GM18502 (cell line): ENCODE measurements around the gene CLSTN3.

Experiments
- ATAC-seq: cut with Tn5 transposase; IDR thresholded peaks from one replicate; pipeline ENCODE4 v1.9.1; 2021; ENCODE audit warnings: mild to moderate bottlenecking; ENCODE audit not compliant: unreplicated experiment, poor library complexity

Gene CLSTN3

DNA sequence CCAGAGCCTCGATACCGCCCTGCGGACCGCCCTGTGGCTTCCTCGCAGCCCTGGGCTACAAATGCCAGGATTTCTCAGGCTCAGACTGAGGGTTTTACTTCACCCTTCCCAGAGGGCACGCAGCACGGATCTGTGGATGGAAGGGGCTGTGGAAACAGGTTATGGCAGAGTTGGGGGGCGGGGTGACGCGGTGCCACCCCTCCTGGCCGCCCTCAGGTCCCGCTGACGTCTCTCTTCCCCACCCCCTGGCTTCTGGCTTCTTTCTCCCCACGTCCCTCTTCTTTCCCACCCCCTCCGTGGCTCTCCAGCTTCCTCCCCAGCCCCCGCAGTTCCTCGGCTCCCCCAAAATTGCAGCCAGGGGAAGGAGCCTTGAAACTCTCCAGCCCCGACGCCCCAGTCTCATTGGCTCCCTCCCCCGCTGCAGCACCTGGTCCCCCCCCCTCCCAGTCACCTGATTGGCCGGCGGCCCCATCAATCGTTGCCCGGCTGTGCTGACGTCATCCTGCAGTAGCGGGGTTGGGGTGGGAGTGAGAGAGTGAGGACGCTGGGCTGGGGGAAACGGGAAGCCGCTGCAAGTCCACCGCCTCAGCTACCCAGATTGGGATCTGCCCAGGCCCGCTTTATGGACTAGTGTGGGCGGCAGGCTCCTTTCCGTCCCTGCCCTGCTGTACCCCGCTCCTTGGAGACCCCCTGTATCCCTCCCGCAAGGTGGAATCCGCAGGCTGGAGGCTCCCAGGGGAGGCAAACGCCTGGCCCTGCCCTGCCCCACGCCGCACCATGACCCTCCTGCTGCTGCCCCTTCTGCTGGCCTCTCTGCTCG, at the start of gene CLSTN3:
CLSTN3 (plus strand) TSS at position 500 of the 820 bp plus-strand sequence; CDS start at position 778, 278 bp downstream.
- peak; percentile 76 for ATAC-seq

DNA sequence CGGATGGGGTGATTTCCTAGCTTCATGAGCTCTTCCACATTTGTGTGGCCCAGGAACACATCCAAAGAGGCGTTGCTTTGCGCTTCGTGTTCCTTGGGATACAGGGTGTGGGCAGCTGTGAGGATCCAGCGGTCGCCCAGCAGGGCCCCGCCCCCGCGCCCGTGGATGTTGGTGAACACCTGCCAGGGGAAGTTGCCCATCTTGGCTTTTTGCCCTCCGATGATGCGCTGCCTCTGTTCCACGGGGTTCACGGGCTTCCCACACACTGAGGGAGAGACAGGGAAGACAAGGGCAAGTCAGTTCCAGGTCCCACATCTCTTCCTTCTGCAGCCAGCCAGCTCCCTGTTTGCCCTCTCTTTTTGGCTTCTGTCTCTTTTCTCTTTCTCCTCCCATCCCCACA, 49.1 kb upstream of the CLSTN3 start:
- no peak for ATAC-seq

DNA sequence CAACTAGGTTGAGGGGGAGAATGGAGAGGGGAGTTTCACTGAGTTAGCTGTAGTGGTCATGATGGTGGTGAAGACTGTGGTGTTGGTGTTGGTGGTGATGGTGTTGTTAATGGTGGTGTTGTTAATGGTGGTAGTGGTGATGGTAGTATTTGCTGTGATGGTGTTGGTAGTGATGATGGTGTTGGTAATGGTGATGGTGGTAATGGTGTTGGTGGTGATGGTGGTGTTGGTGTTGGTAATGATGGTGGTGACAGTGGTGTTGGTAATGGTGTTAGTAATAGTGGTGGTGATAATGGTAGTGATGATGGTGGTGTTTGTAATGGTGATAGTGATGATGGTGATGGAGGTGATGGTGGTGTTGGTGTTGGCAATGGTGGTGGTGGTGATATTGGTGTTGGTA, 47.0 kb upstream of the CLSTN3 start:
- ATAC-seq, result no peak

DNA sequence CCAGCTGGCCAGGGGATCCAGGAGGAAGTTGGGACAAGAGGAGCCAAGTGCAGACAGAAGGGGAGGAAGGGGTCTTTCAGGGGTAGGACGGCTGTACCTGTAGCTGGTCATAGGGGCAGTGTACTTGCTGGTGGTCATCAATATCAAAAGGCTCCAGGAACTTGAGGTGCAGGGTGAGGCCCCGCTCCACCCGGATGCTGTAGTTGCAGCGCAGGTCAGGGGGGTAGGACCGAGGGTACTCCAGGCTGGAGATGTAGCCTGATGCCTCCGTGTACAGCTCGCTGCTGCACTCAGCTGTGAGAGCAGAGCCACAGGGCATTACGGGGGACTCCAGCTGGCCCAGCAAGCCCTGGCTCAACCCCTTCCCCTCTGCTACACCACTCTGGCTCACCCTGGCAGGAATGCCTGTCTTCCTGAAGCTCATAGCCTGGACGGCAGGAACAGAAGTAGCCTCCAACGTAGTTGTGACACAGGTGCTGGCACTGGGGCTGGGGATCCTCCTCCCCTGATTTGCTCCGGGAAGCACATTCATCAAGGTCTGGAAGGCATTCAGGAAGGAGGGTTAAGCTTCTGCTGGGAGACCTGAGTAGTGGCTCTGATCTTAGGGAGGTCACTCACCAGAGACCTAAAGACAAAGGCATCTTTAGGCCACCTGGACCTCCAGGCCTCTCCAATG, 40.8 kb upstream of the CLSTN3 start:
- ATAC-seq, result no peak

DNA sequence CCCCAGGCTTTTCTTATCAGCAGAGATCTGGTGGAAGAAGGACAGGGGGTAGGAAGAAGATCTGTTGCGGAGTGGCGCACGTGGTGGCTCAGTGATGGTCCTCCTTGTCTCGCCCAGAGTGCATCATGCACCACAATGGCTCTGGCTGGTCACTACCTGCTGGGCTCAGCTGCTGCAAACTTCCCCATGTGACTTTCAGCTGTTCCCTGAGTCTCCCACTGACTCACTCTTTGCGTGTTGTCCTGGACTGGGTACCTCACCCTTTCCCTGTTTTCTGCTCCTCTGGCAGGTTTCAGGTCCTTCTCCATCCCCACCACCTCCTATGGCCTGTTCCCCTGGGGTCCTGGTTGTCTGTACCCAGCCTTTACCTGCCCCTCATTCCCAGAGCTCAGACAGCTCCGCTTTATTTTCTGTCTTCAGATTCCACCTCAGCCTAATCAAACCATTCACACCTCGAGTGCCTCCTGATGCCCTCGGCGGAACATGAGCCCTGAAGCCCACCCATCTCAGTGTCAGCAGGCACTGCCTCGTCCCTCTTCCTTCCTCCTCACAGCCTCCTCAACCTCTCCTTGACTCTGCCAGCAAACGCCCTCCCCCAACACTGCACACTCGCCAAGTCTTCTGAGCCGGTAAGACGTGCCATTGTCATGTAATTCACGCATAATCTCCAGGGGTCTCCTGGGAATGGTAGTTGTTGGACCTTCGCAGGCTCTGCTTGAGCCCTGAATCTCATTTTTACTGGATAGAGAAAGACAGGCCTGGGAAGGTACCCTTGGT, 39.8 kb upstream of the CLSTN3 start:
- ATAC-seq, result no peak

DNA sequence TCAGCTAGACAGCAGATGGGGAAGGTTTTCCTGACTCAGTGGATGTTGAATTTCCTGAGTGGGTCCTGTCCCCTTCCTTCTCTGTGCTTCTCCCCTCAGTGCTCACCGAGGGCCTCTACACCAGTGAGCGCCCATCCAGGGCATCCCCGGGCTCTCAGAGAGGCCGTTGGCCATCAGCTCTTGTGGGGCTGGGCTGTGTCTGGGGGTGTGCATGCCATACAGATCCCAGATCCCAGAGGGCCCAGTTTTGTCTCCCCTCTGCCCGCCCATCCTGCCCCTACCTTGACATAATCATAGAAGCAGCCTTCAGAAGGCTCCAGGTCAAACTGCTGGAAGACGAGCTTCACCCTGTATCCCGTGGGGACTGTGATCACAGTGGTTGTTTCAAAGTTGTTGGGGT, 39.0 kb upstream of the CLSTN3 start:
- no peak for ATAC-seq

DNA sequence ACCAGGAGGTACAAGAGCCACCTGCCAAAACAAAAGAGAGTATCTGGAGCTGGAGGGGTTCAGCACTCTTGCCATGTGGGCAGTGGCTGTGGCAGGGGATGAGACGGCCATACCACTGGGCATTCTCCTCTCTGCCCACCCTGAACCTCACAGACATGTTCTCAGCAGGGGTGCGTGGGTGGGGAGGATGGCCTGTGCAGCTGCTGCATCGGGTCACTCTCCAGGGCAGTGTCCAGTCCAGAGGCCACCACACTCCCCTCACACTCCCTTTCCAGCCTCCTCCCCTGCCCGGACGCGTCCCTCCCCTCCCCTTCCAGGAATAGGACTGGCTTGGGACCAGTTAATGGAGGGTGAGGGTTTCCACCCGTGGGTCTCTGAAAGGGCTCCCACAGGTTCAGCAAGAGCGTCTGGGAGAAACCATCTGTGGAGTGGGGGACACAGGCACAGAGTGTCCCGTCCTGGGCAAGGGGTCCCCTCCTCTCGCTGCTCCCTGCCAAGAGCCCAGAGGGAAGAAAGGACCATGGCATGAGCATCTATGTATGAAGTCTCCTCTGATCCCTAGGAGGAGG, 38.4 kb upstream of the CLSTN3 start:
- ATAC-seq, result no peak

DNA sequence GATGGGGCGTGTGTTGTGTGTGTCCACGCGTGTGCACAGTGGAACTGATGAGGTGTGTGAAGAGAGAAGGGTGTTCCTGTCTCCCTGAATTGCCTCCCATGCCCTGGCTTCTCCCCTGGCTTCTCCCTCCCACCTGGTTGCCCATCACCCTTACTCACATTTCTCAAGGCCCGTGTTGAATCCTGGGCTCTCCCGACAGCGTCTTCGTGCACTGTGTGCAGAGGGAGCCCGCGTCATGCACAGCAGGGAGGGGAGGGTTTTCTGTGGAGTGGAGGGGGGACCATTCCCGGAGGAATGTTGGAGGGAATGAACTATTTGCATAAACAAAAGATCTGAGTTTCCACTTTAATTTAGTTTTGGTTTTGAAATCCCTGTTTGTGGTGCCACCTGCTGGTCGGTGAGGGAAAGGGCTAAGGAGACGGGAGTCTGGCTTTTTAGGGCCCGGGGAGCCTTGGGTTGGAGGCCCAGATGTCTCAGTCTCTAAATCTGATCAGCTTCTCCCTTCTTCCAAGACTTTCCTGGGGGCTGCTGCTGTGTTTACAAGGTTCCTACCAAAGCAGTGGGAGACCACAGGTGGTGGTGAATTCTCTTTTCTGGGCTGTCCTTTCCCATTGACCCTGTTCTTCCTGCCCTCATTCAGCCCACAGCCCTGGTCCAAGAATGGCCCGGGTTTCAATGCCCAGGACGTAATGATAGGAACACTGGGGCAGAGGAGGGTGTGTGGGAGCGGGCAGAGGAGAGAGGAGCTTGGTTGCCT, 37.8 kb upstream of the CLSTN3 start, which contains the start of gene C1R:
C1R (minus strand) TSS at position 217 of the 757 bp plus-strand sequence; CDS start at position 160, 57 bp downstream.
- no peak for ATAC-seq

DNA sequence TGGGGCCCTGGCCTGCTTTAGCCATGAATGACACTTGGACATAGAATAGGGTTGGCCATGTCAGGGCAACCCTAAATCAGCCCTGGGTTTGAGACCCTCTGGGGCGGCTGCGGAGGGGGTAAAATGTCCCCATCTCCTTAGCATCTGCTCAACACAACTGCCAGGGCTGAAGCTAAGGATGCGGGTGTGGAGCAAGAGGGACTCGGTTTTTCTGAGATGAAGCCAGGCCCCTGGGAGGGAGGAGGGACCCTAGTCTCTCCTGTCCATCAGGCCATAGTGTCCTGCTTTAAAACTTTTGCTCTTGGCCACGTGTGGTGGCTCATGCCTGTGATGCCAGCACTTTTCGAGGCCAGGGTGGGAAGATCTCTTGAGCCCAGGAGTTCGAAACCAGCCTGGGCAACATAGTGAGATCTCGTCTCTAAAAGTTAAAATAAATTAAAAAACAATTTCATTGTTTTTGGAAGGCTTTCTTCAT, 37.1 kb upstream of the CLSTN3 start:
- ATAC-seq, result no peak

DNA sequence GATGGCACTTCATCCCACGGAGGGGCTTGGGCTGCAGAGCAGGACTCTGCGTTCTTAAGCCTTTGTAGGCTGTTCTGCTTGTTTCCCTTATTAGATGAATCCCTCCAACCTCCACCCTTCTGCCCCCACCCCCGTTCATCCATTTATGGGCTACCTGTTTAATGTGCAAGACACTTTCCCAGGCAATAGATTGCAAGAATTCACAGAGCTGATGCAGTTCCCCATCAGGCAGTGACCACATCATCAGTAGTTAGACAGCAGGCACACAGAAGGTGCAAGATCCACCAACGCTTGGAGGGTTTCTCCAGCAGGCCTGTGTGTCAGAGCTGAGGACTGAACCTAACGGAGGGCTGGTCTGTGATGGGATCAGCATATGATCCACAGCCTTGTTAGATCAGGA, 36.7 kb upstream of the CLSTN3 start:
- no peak for ATAC-seq

DNA sequence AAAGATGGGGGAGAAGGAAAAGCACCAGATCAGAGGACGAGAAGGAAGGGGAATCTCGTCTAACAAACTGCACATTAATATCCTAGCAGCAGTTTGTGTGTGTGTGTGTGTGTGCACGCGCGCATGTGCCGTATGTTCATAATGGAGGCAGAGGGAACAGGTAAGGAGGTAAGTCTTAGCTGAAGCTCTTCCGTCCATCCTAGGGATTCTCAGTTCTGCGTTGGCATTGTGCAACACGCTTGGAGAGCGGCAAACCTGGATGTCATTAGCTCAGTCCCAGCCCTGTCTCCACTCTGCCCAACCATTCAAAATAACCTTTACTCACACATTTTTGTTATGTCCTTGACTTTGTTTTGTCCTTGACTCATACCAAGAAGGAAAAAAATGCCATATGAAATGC, 36.3 kb upstream of the CLSTN3 start:
- no peak for ATAC-seq

DNA sequence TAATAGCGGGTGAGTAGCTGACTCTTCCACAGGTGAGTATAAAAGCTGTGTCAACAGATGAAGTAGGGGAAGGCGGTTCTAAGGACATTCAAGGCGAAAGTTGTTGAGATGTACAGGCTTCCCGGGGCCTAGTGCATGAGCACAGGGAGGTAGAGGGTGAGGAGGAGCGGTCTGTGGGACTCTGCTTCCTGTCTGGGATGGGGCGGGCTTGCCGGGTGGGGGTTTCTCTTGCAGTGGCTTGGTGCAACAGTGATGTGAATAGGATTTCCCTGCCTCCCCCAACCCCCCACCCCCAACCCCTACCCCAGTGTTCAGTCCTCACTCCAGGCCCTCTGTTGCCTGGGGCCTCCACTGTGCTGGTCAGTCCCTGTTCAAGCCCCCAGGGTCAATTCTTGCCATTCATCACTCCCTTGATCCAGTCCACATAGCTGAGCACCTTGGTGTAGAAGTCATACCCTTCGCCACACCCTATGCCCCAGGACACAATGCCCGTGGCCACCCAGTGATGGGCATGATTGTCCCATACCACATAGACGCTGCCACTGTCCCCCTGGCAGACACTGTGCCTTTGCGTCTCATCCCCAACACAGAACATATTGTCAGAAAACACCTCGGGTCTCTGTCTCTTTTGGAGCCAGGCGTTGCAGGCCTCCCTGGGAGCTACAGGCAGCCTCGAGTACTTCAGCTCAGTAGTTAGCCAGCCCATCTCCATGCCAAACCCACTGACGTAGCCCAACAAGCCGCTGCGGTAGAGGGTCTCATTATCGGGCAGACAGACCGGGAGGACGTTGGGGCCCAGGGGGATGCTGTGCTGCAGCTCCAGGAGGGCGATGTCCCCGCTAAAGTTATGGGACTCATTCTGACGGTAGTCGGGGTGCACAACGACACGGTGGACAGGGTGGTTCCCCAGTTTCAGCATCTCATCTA, 33.9 kb upstream of the CLSTN3 start:
- ATAC-seq, result no peak

DNA sequence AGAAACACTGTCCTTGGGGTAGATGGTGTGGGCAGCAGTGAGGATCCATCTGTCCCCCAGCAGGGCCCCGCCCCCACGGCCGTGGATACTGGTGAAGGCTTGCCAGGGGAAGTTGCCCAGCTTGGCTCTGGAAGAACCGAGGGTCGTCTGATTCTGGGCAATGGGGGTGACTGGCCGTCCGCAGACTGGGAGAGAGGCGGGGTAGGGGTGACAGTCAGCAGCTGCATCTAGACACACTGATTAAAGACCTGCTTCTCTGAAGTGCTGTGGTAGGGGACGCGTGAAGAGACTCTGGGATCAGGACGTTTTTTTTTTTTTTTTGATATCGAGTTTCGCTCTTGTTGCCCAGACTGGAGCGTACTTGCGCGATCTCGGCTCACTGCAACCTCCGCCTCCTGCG, 33.2 kb upstream of the CLSTN3 start:
- no peak for ATAC-seq

DNA sequence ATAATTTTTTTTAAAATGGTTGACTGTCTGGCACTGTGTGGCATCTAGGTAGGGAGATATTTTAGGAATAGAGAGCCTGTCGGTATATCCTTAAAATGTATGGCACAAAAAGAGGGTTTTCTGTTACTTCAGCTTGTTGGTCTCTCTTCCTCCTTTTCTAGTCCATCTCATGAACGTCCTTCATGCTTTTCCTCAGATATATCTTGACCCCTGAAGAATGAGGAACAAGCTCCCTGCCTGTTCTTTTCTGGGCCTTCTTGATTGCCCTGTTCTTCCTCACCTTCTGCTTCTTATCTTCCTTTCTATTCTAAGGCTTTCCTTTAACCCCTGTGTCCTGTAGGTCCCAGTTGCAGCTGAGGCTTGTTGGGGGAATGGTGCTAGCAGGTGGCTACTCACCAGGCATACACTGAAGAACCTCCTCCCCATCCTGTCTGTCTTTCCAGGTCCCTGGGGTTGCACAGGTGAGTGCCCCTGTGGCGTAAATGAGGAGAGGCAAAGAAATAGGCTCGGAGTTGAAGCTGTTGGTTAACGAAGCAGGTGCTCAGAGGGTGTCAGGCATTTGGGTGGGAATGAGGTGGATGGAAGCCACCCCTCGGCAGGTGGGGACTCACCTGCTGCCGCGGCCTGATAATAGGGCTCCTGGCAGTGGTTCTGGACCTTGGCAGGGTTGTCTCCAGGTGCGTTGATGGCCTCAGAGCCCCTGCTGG, 30.7 kb upstream of the CLSTN3 start:
- ATAC-seq, result no peak

DNA sequence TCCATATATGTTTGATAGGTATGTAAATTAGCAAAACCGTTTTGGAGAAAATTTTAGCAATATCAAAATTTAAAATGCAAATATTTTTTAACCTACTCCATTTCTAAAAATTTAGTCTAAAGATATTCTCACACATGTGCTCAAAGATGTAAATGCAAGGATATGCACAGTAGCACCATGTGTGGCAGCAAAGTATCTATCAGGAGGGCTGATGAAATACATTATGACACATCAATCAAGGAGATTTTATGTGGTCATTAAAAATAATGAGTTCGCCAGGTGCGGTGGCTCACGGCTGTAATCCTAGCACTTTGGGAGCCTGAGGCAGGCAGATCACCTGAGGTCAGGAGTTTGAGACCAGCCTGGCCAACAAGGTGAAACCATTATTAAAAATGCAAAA, 29.9 kb upstream of the CLSTN3 start:
- no peak for ATAC-seq

DNA sequence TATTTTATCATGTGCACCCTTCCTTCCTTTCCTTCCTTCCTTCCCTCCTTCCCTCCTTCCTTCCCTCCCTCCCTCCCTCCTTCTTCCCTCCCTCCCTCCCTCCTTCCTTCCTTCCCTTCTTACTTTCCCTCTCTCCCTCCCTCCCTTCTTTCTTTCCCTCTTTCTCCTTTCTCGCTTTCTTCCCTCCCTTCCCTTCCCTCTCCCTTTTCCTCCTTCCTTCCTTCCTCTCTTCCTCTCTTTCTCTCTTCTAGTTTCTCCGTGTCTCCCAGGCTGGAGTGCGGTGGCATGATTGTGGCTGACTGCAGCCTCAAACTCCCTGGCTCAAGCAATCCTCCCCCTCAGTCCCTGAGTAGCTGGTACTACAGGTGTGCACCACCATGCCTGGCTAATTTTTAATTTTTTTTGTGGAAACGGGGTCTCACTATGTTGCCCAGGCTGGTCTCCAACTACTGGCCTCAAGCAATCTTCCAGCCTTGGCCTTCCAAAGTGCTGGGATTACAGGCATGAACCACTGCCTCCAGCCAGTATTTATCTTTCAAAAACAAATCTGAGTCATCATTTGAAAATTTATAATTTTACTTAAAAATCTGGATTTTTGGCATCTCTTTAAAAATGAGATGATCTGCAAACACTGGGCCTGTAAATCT, 29.0 kb upstream of the CLSTN3 start:
- no peak for ATAC-seq

DNA sequence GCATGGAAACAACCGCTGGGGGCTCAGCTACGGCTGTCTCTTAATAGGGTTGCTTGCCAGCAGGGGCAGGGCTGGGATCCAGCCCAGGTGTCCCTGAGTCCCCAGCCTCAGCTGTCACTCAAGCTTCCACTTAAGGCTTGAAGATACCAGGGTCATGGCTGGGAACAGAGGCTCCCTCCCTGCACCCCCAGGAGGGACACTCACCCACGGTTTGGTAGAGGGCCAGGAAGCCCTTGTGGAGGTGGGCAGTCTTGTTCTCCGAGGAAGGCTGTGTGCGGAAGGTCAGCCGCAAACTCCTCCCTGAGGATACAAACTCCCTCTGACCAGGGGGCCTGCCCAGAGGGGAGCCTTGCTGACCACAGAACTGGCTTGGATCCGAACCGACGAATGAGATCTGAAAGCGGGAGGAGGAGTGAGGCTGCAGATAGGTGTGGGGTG, 28.5 kb upstream of the CLSTN3 start:
- ATAC-seq, result no peak

DNA sequence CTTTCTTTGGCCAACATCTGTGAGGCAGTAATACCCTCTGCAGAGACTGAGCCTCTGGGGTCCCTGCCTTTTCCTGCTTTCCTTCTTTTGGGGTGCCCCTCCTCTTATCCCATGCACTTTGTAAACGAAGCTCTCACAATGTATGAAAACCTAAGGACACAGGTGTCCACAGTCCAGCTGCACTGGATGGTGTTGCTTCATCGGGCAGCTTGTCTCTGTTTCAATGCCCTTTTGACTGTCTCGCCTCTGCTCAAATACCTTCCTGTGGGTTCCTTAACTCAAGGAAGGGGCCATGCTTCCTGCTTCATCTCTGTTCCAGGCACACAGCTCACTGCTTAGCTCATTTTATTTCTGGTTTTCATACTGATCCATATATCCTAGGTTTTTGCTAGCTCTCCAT, 27.6 kb upstream of the CLSTN3 start:
- ATAC-seq, result no peak
